Liver (tissue), 9 donors: ENCODE results near the gene KLF3. TPM values are rescaled to one million over a fixed set of nuclear protein-coding genes. Genes with fewer than 3 reads are reported as not detected.

Experiments used
- DNase-seq: peaks from one replicate; pipeline ENCODE4 v3.0.0-alpha.2; 2017; ENCODE audit warnings: low spot score
- H3K27ac ChIP-seq, 2 donors: one replicate each; pipeline ENCODE4 v1.7.0; 2013; ENCODE audit warnings: inconsistent platforms in 2 of 2, low read length in 2 of 2, control low read depth in 1 of 2, low read depth in 1 of 2, mild to moderate bottlenecking in 1 of 2
- H3K27me3 ChIP-seq, 4 donors: one replicate each; pipeline versions ENCODE4 v1.6.1 to v1.7.0; 2013; ENCODE audit warnings: low read length in 3 of 4, inconsistent platforms in 1 of 4, mild to moderate bottlenecking in 1 of 4, moderate library complexity in 1 of 4; ENCODE audit not compliant: control insufficient read depth in 4 of 4, insufficient read depth in 4 of 4
- H3K36me3 ChIP-seq, 4 donors: one replicate each; pipeline versions ENCODE4 v1.6.1 to v1.7.0; 2013; ENCODE audit warnings: low read length in 3 of 4, mild to moderate bottlenecking in 3 of 4, low read depth in 1 of 4, moderate library complexity in 1 of 4; ENCODE audit not compliant: control insufficient read depth in 4 of 4, insufficient read depth in 3 of 4
- H3K4me1 ChIP-seq, 4 donors: one replicate each; pipeline versions ENCODE4 v1.6.1 to v1.7.0; 2013; ENCODE audit warnings: low read length in 3 of 4, mild to moderate bottlenecking in 3 of 4, moderate library complexity in 1 of 4; ENCODE audit not compliant: control insufficient read depth in 4 of 4, insufficient read depth in 4 of 4
- H3K4me3 ChIP-seq, 3 donors: one replicate each; pipeline versions ENCODE4 v1.6.1 to v1.7.0; 2013; ENCODE audit warnings: low read length in 3 of 3, control low read depth in 1 of 3, low read depth in 1 of 3, mild to moderate bottlenecking in 1 of 3
- H3K9ac ChIP-seq, 2 donors: one replicate each; pipeline ENCODE4 v1.7.0; 2013; ENCODE audit warnings: low read length in 2 of 2, mild to moderate bottlenecking in 2 of 2, moderate library complexity in 2 of 2, control low read depth in 1 of 2, low read depth in 1 of 2
- H3K9me3 ChIP-seq, 4 donors: one replicate each; pipeline versions ENCODE4 v1.6.1 to v1.7.0; 2013; ENCODE audit warnings: low read length in 3 of 4; ENCODE audit not compliant: control insufficient read depth in 4 of 4
- EGR1 ChIP-seq, 2 donors: IDR thresholded peaks; 2 replicates each; pipeline ENCODE4 v1.6.1; 2016 to 2018; ENCODE audit warnings: antibody characterized with exemption in 2 of 2, low read depth in 2 of 2
- FOXA1 ChIP-seq: IDR thresholded peaks from 2 replicates; pipeline ENCODE4 v1.6.1; 2016; ENCODE audit warnings: antibody characterized with exemption
- GABPA ChIP-seq, 2 donors: IDR thresholded peaks in 1 of 2; conservative IDR thresholded peaks in 1 of 2; 2 replicates each; pipeline ENCODE4 v1.6.1; 2016; ENCODE audit warnings: antibody characterized with exemption in 2 of 2, mild to moderate bottlenecking in 1 of 2, moderate library complexity in 1 of 2
- TAF1 ChIP-seq: conservative IDR thresholded peaks from 2 replicates; pipeline ENCODE4 v1.6.1; 2016; ENCODE audit warnings: antibody characterized with exemption, mild to moderate bottlenecking
- YY1 ChIP-seq: IDR thresholded peaks from 2 replicates; pipeline ENCODE4 v1.6.1; 2016; ENCODE audit warnings: antibody characterized with exemption, mild to moderate bottlenecking
- whole genome bisulfite sequencing: extraction: QIAGEN DNeasy Blood & Tissue Kit; methylation state at CpG from one replicate; pipeline ENCODE4 v1.1.7; 2013; 5-methylcytosine and 5-hydroxymethylcytosine counted together
- polyA plus RNA-seq, 2 donors: library from polyadenylated mRNA; stranded (reverse) in 1 of 2; unstranded in 1 of 2; fragments of 200-250 nt in 1 of 2; fragments of >200 nt in 1 of 2; fragmentation: Nextera tagmentation in 1 of 2; extraction: Ambion mirVana in 1 of 2; gene quantifications; one replicate each; pipeline versions ENCODE4 v1.2.1 to v1.2.3, GENCODE V29; 2013 to 2015
- total RNA-seq, 2 donors: library from RNA; depleted of rRNA; stranded (reverse); fragments of >200 nt; gene quantifications; one replicate each; pipeline ENCODE4 v1.2.3, GENCODE V29; 2014
- TF ChIP-seq, protein P1 (sequence below): IDR thresholded peaks from 2 replicates; pipeline ENCODE4 v1.6.1; 2016; ENCODE audit warnings: antibody characterized with exemption
- TF ChIP-seq, protein P2 (sequence below): IDR thresholded peaks from 2 replicates; pipeline ENCODE4 v1.6.1; 2016; ENCODE audit warnings: antibody characterized with exemption, mild to moderate bottlenecking
- TF ChIP-seq, protein P3 (sequence below): IDR thresholded peaks from 2 replicates; pipeline ENCODE4 v1.6.1; 2016; ENCODE audit warnings: antibody characterized with exemption
- donor health status: healthy.
- donor health status: healthy.
- donor health status: healthy.
- donor health status: healthy.
- donor health status: healthy.

Gene KLF3
- total and polyA plus RNA-seq, 4 donors, result 11.1 to 77.5 (median 21.0) TPM

DNA sequence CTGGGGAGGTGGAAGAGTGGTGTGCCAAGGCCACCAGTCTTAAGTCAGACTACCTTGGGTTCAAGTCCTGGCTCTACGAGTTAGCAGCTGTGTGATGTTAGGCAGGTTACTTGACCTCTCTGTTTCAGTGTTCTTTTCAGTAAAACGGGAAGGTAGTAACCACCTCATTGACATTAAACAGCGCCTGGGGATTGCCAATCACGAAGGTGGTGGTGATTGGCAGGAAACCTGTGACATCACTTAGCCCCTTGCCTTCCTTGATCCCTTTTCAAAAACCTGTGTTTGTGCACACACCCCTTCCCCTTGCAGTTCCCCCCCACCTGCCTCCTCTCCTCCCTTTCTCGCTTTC is 7.6 kb downstream of the KLF3 start:
- Histone ChIP-seq H3K9ac (no peak overlapping the region), H3K27me3 (no peaks in the 10 kb centered on the region), H3K27ac (peak overlapping the region; percentile 72 to 73), H3K4me1 (peaks cover 26 to 94% (median 83%) of the 10 kb centered on the region in 4 donors), H3K36me3 (no peaks in the 10 kb centered on the region), H3K9me3 (no peaks in the 10 kb centered on the region), H3K4me3 (no peak overlapping the region)
- DNase-seq, result peak; percentile 37
- 52% methylated on average over 5 of the region's 5 CpGs for WGBS
- TF ChIP-seq YY1, result no peak
- TF ChIP-seq, protein P1, sequence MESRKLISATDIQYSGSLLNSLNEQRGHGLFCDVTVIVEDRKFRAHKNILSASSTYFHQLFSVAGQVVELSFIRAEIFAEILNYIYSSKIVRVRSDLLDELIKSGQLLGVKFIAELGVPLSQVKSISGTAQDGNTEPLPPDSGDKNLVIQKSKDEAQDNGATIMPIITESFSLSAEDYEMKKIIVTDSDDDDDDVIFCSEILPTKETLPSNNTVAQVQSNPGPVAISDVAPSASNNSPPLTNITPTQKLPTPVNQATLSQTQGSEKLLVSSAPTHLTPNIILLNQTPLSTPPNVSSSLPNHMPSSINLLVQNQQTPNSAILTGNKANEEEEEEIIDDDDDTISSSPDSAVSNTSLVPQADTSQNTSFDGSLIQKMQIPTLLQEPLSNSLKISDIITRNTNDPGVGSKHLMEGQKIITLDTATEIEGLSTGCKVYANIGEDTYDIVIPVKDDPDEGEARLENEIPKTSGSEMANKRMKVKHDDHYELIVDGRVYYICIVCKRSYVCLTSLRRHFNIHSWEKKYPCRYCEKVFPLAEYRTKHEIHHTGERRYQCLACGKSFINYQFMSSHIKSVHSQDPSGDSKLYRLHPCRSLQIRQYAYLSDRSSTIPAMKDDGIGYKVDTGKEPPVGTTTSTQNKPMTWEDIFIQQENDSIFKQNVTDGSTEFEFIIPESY, result no peak
- TF ChIP-seq FOXA1, result no peak
- no peak for TF ChIP-seq GABPA (IDR thresholded peaks at IDR 0.05 in 1 of 2, conservative IDR thresholded peaks at IDR 0.05 in 1 of 2)
- no peak for TF ChIP-seq TAF1
- TF ChIP-seq, protein P2, sequence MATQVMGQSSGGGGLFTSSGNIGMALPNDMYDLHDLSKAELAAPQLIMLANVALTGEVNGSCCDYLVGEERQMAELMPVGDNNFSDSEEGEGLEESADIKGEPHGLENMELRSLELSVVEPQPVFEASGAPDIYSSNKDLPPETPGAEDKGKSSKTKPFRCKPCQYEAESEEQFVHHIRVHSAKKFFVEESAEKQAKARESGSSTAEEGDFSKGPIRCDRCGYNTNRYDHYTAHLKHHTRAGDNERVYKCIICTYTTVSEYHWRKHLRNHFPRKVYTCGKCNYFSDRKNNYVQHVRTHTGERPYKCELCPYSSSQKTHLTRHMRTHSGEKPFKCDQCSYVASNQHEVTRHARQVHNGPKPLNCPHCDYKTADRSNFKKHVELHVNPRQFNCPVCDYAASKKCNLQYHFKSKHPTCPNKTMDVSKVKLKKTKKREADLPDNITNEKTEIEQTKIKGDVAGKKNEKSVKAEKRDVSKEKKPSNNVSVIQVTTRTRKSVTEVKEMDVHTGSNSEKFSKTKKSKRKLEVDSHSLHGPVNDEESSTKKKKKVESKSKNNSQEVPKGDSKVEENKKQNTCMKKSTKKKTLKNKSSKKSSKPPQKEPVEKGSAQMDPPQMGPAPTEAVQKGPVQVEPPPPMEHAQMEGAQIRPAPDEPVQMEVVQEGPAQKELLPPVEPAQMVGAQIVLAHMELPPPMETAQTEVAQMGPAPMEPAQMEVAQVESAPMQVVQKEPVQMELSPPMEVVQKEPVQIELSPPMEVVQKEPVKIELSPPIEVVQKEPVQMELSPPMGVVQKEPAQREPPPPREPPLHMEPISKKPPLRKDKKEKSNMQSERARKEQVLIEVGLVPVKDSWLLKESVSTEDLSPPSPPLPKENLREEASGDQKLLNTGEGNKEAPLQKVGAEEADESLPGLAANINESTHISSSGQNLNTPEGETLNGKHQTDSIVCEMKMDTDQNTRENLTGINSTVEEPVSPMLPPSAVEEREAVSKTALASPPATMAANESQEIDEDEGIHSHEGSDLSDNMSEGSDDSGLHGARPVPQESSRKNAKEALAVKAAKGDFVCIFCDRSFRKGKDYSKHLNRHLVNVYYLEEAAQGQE, result no peak

DNA sequence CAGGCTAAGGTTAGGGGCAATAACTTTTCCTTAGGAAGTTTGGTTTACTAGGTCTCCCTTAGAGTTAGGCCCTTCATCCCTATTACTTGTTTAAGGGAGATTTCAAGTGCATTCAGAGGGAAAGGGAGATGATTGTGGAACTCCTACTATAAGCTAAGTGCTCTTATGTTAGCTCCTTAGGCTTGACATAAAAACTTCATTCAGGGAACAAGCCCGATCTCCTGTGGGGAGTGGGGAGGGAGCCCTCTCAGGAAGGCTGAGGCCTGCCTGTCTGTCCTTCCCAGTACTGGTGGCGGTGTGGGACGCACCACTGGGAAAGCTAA is 8.0 kb downstream of the KLF3 start:
- Histone ChIP-seq H3K9ac (peak overlapping the region in 1 of 2 donors; percentile 5), H3K27ac (peak overlapping the region; percentile 72 to 73), H3K4me3 (no peak overlapping the region), H3K36me3 (no peaks in the 10 kb centered on the region), H3K27me3 (no peaks in the 10 kb centered on the region), H3K9me3 (no peaks in the 10 kb centered on the region), H3K4me1 (peaks cover 26 to 91% (median 80%) of the 10 kb centered on the region in 4 donors)
- WGBS, result 87% methylated on average over 3 of the region's 3 CpGs
- TF ChIP-seq EGR1 (IDR thresholded peaks at IDR 0.05; ENCODE audit: low read depth in 2 of 2), result no peak
- TF ChIP-seq, protein P3, sequence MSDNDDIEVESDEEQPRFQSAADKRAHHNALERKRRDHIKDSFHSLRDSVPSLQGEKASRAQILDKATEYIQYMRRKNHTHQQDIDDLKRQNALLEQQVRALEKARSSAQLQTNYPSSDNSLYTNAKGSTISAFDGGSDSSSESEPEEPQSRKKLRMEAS, result no peak
- TF ChIP-seq, protein P2, result no peak
- DNase-seq, result no peak
